OCI-LY3 (cell line): ENCODE data around the gene C1QTNF1.

Experiments used
- H2AFZ ChIP-seq: fragments of 200-600, 300-600 bp; shearing (Covaris generic); 2 replicates; pipeline ENCODE4 v1.6.0; 2014; ENCODE audit warnings: antibody characterized with exemption, low read depth, low read length
- H3K27ac ChIP-seq: fragments of 200-600, 300-600 bp; sonication (generic); 2 replicates; pipeline ENCODE4 v1.5.1; 2014; ENCODE audit warnings: mild to moderate bottlenecking, low read length, moderate library complexity, mixed read lengths
- H3K27me3 ChIP-seq: fragments of 200-600, 300-600 bp; sonication (generic); 2 replicates; pipeline ENCODE4 v1.6.1; 2014; ENCODE audit warnings: low read depth, low read length, mixed read lengths
- H3K36me3 ChIP-seq: fragments of 200-600, 300-600 bp; sonication (generic); replicated peaks from 2 replicates; pipeline ENCODE3; 2014; ENCODE audit warnings: low read depth, low read length, mixed read lengths
- H3K4me1 ChIP-seq: fragments of 300-600, 200-600 bp; sonication (generic); 2 replicates; pipeline ENCODE4 v1.6.1; 2014; ENCODE audit warnings: low read length, mixed read lengths
- H3K4me2 ChIP-seq: fragments of 200-600, 300-600 bp; sonication (generic); 2 replicates; pipeline ENCODE4 v1.6.1; 2014; ENCODE audit warnings: low read length, mixed read lengths
- H3K4me3 ChIP-seq: fragments of 300-600, 200-600 bp; sonication (generic); 2 replicates; pipeline ENCODE4 v1.5.1; 2014; ENCODE audit warnings: antibody characterized with exemption, mild to moderate bottlenecking, low read length, moderate library complexity
- H3K79me2 ChIP-seq: fragments of 300-600, 200-600 bp; shearing (Covaris generic); 2 replicates; pipeline ENCODE4 v1.6.1; 2014; ENCODE audit warnings: mild to moderate bottlenecking, low read length, mixed read lengths
- H3K9ac ChIP-seq: fragments of 300-600, 200-600 bp; shearing (Covaris generic); 2 replicates; pipeline ENCODE4 v1.6.0; 2014; ENCODE audit warnings: mild to moderate bottlenecking, low read length, moderate library complexity
- H3K9me3 ChIP-seq: fragments of 200-600, 300-600 bp; shearing (Covaris generic); 2 replicates; pipeline ENCODE4 v1.6.1; 2014; ENCODE audit warnings: low read length, mixed read lengths; ENCODE audit not compliant: insufficient read depth
- H4K20me1 ChIP-seq: fragments of 200-600, 300-600 bp; sonication (generic); 2 replicates; pipeline ENCODE4 v1.6.1; 2016; ENCODE audit warnings: low read length, mixed read lengths; ENCODE audit not compliant: insufficient read depth
- CTCF ChIP-seq: fragments of 200-600, 300-600 bp; sonication (generic); IDR thresholded peaks from 2 replicates; pipeline ENCODE4 v1.5.1; 2014; ENCODE audit warnings: antibody characterized with exemption, low read length, low read depth
- EZH2phosphoT487 ChIP-seq: fragments of 200-600 bp; shearing (Covaris generic); IDR thresholded peaks from 2 replicates; pipeline ENCODE4 v1.6.1; 2018; ENCODE audit warnings: antibody characterized with exemption, mixed run types, low read depth

The C1QTNF1 gene

DNA sequence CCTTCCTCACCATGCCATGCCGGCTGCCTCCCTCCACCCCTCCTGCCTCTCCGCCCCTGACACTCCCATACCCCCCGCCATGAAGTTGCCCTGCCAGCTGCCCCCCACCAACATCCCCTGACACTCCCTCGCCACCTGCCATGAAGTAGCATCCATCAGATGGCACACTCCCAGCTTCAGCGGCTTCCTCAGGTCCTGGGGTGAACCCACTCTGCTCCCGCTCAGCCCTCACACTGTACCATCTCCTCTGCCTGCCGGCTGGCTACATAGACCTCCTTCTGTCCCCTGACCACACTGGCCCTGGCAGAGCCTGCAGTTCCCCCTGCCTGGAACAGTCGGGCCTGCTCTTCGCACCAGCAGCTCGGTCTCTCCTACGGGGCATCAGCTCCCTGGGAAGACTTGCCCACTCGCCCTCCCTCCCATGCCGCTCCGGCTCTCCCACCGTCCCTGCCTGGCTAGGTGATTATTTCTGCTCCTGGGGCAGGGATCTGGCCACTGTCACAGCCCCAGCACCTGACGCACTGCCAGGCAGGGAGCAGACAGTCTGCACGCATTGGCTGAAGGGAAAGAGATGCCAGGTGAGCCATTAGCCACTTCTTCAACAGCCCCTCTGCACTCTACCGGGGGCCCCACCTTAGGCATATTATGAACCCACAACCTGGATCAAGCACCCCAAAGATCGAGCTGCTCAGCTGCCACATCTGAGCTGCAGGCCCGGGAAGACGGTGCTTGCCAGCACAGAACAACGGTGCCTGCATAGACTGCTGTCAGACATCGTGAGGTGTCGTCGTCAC lies 23.4 kb upstream of the C1QTNF1 start:
- no peaks in the 10 kb centered on the region for H3K9me3 ChIP-seq
- H2AFZ ChIP-seq: no peak overlapping the region
- H3K79me2 ChIP-seq: peaks cover 40% of the 10 kb centered on the region
- H3K9ac ChIP-seq: no peak overlapping the region
- H3K27ac ChIP-seq: no peak overlapping the region
- H3K4me2 ChIP-seq: no peak overlapping the region
- H3K4me3 ChIP-seq: no peak overlapping the region
- peaks cover 27% of the 10 kb centered on the region for H4K20me1 ChIP-seq
- peaks cover 5% of the 10 kb centered on the region for H3K36me3 ChIP-seq
- no peaks in the 10 kb centered on the region for H3K27me3 ChIP-seq
- TF ChIP-seq EZH2phosphoT487: no peak
- no peak for TF ChIP-seq CTCF
- H3K4me1 ChIP-seq: no peaks in the 10 kb centered on the region

GRCh38 chr17:79001190-79002020 lies 22.6 kb upstream of the C1QTNF1 start:
- no peaks in the 10 kb centered on the region for H3K9me3 ChIP-seq
- no peak overlapping the region for H3K4me2 ChIP-seq
- H3K4me1 ChIP-seq: no peaks in the 10 kb centered on the region
- H3K9ac ChIP-seq: no peak overlapping the region
- H3K36me3 ChIP-seq: peaks cover 2% of the 10 kb centered on the region
- H3K27me3 ChIP-seq: no peaks in the 10 kb centered on the region
- H2AFZ ChIP-seq: no peak overlapping the region
- H3K27ac ChIP-seq: no peak overlapping the region
- peaks cover 48% of the 10 kb centered on the region for H3K79me2 ChIP-seq
- peaks cover 34% of the 10 kb centered on the region for H4K20me1 ChIP-seq
- no peak overlapping the region for H3K4me3 ChIP-seq
- no peak for TF ChIP-seq EZH2phosphoT487
- no peak for TF ChIP-seq CTCF

GRCh38 chr17:79002291-79002690 lies 21.7 kb upstream of the C1QTNF1 start:
- peaks cover 4% of the 10 kb centered on the region for H3K36me3 ChIP-seq
- H3K27ac ChIP-seq: no peak overlapping the region
- H3K4me2 ChIP-seq: no peak overlapping the region
- H3K9me3 ChIP-seq: no peaks in the 10 kb centered on the region
- H2AFZ ChIP-seq: no peak overlapping the region
- TF ChIP-seq EZH2phosphoT487: no peak
- no peak for TF ChIP-seq CTCF
- H3K79me2 ChIP-seq: peaks cover 57% of the 10 kb centered on the region
- H3K4me1 ChIP-seq: no peaks in the 10 kb centered on the region
- H4K20me1 ChIP-seq: peaks cover 35% of the 10 kb centered on the region
- no peak overlapping the region for H3K4me3 ChIP-seq
- no peak overlapping the region for H3K9ac ChIP-seq
- H3K27me3 ChIP-seq: no peaks in the 10 kb centered on the region
